HG03439 (cell line): ENCODE data around the gene FABP2.

ENCODE experiments used
- ATAC-seq: cut with Tn5 transposase; IDR thresholded peaks from one replicate; pipeline ENCODE4 v1.9.1; 2021; ENCODE audit warnings: mild to moderate bottlenecking, moderate library complexity; ENCODE audit not compliant: unreplicated experiment

Gene FABP2

DNA sequence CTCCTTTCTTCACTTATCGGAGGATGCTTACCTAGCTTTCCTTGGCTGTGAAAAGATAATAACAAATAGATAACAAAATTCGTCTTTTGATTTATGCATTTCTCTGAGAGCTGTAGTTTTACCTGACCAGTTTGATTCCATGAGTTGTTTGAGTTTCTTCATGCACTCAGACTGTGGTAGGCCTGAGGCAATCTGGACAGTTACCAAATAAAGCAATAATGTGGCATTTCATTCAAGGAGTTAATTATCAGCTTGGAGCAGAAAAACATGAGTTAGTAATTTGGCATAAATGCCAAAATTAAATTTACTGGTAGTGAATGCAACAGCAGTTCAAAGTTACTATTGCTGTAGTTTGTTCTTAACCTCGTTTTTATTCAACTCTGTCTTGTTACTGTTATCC lies 53.5 kb downstream of the FABP2 start:
- ATAC-seq = no peak
